Stimulated activated CD8-positive, alpha-beta memory T cell treated with anti-CD3 and anti-CD28 coated beads, Interleukin-12 subunit alpha, Interleukin-12 subunit beta, amount 100 ng/mL, for 24 hours (primary cell): ENCODE data around the gene PRKN.

Experiments
- DNase-seq: peaks from one replicate; pipeline ENCODE4 v3.0.0-alpha.2; 2020; ENCODE audit errors: extremely low read depth

The PRKN gene

GRCh38 chr6:162675503-162675902 is 52.1 kb downstream of the PRKN start:
- no peak for DNase-seq

- DNase-seq: no peak
Measured at GRCh38 chr6:162674452-162674851, 53.1 kb downstream of the PRKN start.

GRCh38 chr6:162671580-162672165 is 55.9 kb downstream of the PRKN start:
- no peak for DNase-seq

- no peak for DNase-seq
Measured at GRCh38 chr6:162670345-162670744, 57.2 kb downstream of the PRKN start.

- DNase-seq: no peak
Measured at GRCh38 chr6:162666246-162666645, 61.3 kb downstream of the PRKN start.

DNA sequence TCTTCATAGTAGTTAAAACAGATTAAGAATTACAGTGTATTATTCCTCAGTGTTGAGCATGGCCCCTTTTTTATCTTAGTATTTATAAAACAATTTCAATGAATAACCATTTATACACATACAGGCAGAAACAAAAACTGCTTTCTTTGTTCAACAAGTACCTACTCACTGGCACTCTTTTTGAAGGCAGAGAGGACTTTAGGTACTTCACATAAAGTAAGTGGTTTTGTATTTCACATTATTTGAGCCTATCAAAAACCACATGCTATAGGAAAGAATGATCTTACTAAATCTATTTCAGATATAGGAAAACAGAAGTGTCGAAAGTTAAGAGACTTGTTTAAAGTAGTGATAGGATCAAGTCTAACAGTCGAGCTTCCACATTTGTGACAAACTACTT is 73.8 kb downstream of the PRKN start:
- DNase-seq: no peak

DNA sequence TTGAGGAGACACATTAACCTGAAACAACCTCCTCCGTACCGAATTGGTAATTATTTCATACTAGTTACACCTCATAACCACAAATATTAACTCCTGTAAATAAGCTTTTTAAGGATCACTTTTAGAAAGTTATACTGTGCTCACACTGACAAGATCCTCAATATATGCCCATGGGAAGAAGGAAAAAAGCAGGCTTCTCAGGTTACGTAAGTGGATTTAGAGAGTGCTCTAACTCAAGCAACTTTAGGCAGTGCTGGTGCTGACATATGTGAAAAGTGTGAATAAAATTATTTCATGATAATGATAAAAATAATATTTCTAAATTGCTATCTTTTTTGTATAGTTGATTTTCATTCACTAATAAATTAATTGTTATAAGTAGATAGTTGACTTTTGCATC is 76.1 kb downstream of the PRKN start:
- DNase-seq: no peak

GRCh38 chr6:162649271-162649670 is 78.3 kb downstream of the PRKN start:
- no peak for DNase-seq

GRCh38 chr6:162644153-162644552 is 83.4 kb downstream of the PRKN start:
- DNase-seq: no peak

GRCh38 chr6:162640756-162641155 is 86.8 kb downstream of the PRKN start:
- no peak for DNase-seq

DNA sequence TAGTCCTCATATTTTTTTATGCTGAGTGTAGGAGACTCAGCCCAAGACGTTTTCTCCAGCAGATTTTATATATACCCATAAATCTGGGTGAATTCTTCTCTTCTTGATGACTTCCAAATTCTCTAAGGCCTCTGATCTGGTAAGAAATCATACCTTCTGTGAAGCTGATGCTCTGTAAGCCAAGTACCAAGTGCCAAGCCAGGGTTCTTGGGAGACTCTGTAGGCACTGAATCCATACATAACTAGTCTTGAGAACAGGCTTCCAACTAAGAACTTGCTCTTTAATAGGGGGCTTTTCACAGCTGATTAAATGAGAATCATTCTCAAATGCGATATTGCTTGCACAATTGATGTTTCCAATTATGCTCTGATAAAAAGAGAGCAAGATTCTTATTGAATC is 87.6 kb downstream of the PRKN start:
- no peak for DNase-seq

- no peak for DNase-seq
Measured at GRCh38 chr6:162638931-162639574, 88.5 kb downstream of the PRKN start.

GRCh38 chr6:162637317-162637716 is 90.2 kb downstream of the PRKN start:
- no peak for DNase-seq

- DNase-seq: no peak
Measured at GRCh38 chr6:162636167-162636566, 91.4 kb downstream of the PRKN start.

DNA sequence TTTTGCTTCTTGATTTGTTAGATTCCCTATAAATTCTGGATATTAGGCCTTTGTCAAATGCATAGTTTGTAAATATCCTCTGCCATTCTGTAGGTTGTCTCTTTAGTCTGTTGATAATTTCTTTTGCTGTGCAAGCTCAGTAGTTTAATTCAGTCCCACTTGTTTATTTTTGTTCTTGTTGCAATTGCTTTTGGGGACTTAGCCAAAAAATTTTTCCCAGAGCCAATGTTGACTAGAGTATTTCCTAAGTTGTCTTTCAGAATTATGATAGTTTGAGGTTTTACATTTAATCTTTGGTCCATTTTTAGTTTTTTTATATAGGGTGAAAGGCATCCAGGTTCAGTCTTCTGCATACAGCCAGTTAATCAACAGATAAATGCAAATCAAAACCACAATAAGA is 96.0 kb downstream of the PRKN start:
- no peak for DNase-seq

DNA sequence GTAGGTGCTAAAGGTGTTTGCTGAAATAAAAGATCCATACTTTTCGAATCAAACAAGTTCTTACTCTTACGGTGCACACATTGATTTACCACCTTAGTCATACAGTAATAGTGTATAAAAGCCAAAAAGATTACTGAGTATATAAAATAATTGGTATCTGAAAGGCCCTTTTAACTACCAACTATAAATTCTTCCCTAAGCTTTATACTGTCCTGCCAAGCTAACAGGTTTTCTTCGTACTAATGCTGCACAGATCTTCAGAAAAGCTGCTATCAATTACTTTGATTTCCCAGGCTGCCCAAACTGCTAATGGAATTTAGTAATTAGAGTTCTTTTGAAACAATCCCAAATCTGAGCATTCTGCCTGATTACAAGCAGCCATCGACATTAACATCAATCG is 97.5 kb downstream of the PRKN start:
- DNase-seq: no peak

GRCh38 chr6:162627825-162628224 is 99.7 kb downstream of the PRKN start:
- DNase-seq: no peak

DNA sequence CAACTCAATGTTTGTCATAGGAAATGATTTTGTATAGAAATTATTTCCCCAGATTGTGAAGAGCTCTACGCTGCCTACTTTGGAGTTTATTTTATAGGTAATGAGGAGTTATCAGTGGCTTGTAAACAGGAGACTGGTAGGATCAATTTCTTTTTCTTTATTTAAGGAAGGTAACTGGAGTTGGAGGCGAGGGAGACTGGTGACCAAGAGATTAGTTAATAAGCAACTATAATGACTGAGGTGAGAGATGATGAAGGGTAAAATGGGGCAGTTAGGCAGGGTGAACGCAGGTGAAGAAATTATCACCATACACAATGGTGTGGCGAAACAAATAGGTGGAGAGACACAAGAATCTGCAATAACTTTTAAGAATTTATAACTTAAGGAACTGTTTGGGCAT is 100.2 kb downstream of the PRKN start:
- DNase-seq: no peak

DNA sequence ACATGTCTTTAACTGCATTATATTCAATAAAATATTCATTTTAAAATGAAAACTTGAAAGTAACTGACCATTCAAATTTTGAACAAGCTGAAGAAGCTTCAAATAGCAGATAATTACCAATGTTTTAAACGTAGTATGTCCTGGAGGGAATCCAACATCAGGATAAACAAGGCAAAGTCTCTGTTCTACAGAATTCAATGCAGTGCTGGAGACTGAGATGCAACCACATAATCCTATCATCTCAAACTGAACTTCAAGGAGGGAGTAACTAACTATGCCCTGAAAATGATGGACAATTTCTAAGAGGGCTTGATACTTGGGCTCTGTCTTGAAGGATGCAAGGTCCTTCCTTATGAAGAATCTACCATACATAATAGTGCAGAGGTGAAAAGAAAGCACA is 100.7 kb downstream of the PRKN start:
- DNase-seq: no peak

- DNase-seq: no peak
Measured at GRCh38 chr6:162625846-162626540, 101.6 kb downstream of the PRKN start.

GRCh38 chr6:162622572-162622971 is 105.0 kb downstream of the PRKN start:
- DNase-seq: no peak

DNA sequence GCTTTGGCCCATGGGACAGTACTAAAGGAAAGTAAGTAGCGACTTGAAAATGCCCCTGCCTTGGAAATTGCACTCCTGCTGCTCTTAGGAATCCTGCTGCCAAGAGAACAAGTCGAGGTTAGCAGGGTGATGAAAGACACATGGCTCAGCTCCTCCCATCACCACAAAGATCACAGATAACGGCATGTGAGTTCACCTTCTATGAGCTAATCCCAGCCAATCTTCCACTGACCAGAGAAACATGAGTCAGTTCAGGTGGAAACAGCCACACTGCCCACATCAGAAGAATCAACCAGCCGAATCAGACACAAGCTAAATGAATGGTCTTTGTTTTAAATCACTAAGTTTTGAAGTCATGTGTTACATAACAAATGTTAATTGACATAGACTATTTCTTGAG is 106.3 kb downstream of the PRKN start:
- no peak for DNase-seq

DNA sequence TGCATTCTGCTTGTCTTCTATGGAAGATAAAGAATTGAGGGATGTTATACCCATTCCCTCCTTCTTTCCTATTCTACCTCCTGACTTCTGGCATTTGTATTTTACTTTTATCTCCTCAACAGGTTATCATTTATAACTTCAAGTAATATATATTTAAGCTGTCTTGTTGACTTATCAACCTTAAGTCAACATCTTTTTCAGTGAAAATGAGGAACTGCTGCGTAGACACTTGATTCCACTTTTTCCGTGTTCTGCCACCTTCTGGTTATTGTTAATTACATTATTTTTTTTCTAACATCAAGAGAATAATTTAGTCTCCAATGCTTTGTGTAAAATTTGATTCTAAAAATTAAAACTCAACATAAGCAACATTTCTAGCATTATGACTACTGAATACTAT is 107.5 kb downstream of the PRKN start:
- DNase-seq: no peak
